ENCODE measurements around the gene SPOCK2.

Gene SPOCK2

DNA sequence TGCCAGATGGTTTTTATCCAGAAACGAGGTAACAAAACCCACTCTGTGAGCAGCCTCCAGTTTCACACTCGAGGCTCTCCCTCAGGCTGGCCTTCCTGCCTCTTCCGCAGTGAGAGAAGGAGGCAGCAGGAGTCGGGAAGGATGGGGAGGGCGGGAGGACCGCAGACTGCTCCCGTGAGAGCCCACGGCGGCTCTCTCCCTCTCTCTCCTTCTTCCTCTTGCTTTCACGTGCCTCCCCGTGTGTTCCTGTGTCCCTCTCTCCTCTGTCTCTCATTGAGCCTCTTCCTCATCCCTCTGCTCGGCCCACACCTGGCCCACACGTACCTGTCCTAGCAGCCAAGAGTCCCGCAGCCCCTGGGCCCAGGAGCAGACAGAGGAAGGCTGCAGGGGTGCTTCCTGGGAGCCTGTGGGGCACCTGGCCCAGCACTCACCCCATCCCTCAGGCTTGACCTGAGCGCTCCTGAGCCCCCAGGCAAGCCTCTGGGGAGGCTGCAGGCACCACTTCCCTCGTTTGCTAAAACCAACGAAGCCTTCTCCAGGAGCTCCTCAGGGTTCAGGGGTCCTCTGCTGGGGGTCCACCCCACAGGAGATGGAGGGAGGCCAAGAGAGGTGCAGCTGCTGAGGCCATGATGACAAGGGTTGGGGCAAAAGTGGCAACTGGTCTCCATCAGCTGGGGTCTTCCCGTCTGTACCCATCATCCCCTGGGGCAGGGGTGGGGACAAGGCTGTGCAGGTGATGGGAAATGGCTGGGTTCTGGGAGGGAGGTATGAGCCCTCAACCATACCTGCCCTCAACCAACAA is 13.6 kb downstream of the SPOCK2 start:
- DNase-seq (ENCODE audit: low read depth in 2 of 2, low spot score in 1 of 2), result no peak

DNA sequence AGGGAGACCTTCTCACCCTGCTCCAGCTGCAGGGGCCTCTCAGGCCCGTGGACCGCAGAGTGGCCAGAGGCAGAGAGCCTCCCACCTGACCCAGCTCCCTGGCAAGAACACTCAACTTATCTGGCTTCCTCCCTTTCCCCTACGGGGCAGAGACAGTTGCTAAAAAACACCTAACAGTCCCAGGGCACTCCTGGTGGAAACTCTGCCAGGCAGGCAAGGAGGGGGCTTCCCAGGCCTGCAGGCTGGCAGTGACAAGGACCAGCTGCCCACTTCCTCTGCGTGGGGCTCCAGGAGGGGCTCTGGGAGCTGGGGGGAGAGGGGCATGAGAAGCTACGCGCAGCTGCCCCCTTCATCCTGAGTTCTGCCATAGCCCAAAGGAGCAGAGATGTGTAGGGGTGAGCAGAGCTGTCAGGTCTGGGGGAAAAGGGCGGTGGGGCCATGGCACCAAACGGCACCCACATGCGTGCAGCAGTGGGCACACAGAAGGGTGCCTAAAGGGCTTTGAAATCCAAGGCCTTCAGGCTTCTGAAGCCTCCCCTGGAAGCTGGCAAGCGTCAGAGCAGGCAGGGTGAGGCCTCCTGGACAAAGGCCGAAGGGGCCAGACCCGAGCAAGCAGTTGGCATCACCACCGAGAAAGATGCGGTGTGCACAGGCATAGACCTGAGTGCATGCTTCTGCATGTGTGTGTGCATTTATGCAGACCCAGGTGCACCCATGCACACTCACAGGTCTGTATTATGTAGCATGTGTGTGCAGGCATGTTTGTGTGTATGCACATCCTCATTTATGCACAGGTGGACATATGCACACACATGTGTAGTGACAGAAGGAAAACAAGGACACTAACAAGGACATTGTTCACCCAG is 14.4 kb downstream of the SPOCK2 start:
- no peak for DNase-seq (ENCODE audit: low read depth in 2 of 2, low spot score in 1 of 2)

DNA sequence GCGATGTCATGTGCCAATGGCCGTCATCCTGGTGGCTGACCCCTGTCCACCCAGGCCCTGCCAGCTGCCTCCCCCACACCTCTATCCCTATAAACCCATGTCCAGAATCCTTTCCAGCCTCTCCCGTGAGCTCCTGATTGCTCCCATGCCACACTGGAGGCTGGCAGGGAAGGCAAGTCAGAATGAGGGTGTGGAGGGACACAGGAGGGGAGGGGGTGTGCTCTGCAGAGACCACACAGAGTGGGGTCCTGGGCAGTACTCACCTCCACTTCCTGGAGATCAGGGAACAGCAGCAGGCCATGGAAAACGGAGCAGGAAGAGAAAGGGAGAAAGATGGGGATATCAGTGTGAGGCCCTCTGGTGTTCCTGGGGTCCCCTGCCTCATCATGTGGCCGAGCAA is 15.7 kb downstream of the SPOCK2 start:
- no peak for DNase-seq (ENCODE audit: low read depth in 2 of 2, low spot score in 1 of 2)

DNA sequence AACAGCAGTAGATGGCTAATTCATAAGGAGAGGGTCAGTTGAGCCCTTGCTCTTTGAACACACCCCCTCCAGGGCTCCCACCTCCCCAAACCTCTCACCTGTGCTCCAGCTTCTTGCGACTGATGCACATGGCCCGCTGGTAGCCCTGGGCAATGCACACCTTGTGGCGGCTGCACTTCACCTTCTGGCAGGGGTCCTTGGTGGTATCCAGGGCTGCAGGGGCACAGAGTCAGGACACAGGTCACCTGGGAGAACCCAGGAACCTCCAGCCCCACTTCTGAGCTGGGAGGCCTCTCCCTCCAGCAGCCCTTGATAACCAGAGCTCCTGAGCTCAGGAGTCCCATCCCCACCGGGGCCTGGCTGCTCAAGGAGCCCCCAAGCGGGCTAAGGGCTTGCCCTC is 16.3 kb downstream of the SPOCK2 start:
- no peak for DNase-seq (ENCODE audit: low read depth in 2 of 2, low spot score in 1 of 2)

DNA sequence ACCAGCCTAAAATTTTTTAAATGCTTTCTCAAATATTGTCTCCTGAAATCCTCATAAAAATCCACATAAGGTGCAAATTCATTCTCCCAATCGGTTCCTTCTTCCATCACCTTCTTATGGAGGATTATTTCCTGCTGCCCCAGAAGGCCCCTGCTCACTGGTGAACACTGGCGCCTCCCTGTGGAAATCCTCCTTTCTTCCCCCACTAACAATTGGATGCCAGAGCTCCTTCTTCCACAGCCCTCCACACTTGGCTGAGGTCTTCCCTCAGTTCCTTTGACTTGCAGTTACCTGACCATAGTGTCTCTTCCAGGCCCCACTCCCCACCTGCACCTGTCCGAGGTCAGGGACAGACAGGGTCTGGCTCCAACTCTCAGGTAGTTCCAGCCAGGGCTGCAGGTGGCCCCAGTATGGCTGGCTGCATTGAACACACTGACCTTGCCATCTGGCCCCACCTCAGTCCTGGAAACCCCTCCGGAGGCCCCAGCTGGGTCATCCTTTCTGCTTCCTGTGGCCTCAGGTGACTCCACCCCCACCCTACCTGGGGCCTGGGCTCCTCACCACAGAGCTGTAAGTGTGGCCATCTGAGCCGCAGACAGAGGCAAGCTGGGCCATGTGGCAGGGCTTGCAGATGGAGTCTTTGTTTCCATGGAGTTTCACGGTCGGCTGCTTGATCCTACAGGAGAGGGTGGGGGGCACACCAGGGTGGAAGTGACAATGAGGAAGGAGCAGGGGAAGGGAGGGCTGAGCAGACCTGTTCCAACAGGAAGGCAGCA is 18.4 kb downstream of the SPOCK2 start:
- DNase-seq (ENCODE audit: low read depth in 2 of 2, low spot score in 1 of 2), result no peak

DNA sequence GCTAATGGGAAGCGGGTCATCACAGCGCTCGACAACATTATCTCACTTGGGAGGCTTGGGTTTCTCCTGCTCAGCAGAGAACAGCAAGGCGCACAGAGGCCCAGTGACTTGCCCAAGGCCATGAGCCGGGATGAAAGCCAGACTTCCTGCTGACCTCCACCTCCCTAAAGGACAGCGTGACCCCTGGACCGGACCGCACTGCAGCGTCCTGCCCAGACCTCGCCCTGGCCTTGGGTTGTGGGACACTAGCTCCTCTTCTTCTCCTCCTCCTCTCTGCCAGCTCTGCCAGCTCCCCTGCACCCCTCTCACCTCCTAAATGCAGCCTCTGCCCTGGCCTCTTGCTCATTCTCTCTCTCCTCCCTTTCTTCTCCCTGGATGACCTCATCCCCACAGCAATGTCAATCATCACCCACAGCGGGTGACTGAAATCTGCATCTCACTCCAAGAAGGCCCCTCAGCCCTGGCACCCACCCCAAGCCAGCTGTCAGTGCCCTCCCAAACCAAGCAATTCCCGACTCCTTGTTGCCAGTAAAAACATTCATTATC is 19.4 kb downstream of the SPOCK2 start:
- DNase-seq (ENCODE audit: low read depth in 2 of 2, low spot score in 1 of 2), result no peak

DNA sequence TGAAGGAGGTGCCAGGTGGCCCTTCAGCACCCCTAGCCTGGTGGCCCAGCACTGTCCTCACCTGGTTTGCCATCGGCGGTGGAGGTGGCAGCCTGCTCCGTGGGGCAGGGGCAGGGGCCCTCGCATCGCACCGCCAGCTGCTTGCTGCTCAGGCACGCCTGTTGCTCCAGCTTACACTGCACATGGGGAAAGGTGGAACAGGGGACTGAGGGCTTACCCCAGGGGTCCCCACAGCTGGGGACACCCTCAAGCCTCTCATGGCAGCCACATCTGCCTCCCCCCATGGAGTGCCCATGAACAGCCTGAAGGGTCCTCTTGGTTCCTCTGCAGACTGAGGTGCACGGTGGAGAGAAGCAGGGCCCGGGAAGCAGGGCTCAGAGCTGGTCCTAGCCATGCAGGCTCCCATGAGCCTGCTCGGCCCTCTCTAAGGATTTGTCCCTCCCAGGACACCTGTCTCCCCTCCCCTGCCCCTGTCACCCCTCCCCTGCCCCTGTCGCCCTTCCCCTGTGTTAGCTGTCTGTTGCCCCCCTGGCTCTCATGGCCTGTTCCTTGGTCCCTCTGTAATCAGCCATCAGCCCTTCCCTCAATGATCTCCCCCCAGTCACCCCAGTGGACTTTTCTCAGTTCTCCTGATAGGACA is 20.1 kb downstream of the SPOCK2 start:
- no peak for DNase-seq (ENCODE audit: low read depth in 2 of 2, low spot score in 1 of 2)

DNA sequence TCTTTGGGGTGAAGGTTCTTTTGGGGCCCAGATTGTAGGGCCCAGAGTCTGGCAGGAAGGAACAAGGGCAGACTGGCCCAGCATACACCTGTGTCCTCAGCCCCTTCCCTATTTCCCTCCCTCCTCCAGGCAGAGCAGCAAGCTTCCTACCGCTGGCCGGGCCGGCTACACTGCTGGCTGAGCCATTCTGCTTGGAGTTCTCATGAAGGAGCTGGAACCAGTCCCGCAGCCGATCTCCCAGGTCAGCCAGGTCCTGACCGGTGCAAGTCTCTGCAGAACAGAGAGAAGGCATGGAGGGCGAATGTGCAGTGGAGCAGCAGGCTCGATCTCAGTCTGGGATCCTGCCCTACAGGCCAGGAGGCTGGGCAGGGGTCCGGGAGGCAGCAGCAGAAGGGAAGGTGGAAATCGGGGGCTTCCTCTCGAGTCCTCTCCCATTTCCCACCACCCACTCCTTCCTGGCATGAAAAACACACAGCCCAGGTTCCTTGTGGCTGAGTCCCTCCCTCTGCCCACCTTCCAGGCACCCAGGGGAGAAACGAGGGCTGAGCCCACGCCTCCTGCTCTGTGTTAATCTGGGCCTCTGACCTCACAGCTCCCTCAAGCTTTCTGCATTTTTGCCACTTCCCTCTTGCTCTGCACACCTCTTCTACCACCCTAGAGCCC is 20.8 kb downstream of the SPOCK2 start:
- no peak for DNase-seq (ENCODE audit: low read depth in 2 of 2, low spot score in 1 of 2)

DNA sequence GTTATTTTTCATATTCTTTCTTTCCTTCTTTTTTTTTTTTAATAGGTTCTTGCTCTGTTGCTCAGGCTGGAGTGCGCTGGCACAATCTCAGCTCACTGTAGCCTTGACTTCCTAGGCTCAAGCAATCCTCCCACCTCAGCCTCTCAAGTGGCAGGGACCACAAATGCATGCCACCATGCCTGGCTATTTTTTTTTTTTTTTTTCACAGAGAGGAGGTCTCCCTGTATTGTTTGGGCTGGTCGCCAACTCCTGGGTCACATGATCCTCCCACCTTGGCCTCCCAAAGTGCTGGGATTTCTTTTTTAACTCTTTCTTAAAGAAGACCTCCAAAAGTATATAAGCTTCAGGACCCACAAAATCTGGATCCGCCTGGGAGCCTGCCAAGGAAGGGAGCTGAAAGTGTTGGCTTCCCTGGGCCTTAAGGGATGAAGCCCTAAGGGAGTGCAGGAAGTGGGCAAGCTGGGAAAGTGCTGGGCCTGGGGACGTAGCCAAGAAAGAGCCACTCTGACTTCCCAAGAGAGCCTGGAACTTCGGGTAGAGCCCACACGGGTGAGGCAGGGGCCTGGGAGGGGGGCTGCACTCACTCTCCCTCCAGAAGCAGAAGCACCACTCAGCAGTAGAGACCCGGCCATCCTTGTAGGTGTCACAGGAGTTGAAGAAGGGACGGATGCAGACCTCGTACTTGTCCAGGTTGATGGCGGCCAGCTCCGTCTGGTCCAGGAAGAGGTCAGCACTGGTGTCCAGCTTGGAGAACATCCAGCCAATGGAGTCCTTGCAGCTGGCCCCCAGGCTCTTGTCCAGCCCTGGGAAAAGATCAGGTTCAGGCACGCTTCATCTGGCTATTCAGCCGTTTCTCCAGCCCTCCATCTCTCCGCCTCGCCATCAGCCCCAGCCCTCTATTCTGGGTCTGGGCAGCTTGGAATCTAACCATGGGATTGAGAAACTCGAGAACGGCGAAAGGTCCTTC is 21.8 kb downstream of the SPOCK2 start:
- DNase-seq (ENCODE audit: low read depth in 2 of 2, low spot score in 1 of 2), result no peak

DNA sequence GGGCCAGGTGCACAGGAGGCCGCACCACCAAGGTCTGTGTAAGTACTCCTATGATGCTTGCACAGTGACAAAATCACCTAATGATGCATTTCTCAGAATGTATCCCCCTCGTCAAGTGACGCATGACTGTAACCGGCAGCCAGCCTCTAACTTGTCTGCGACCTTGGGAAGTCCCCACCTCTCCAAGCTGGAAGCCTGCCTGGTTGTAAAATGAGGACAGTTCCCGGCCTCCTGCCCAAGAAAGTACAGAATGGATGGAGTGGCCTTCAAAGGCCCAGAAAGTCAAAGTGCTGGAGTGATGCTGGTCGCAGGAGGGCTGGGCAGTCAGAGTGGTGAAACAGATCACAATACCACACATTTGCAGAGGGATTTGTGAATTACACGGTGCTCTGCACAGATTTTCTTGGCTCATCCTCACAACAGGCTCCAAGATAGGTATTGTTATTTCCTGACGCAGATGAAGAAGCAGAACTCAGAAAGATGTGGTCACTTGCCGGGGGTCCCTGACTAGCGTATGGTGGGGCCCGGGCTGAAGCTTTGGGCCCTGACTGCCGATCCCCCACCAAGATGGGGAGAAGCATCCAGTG is 22.8 kb downstream of the SPOCK2 start:
- DNase-seq (ENCODE audit: low read depth in 2 of 2, low spot score in 1 of 2), result no peak

DNA sequence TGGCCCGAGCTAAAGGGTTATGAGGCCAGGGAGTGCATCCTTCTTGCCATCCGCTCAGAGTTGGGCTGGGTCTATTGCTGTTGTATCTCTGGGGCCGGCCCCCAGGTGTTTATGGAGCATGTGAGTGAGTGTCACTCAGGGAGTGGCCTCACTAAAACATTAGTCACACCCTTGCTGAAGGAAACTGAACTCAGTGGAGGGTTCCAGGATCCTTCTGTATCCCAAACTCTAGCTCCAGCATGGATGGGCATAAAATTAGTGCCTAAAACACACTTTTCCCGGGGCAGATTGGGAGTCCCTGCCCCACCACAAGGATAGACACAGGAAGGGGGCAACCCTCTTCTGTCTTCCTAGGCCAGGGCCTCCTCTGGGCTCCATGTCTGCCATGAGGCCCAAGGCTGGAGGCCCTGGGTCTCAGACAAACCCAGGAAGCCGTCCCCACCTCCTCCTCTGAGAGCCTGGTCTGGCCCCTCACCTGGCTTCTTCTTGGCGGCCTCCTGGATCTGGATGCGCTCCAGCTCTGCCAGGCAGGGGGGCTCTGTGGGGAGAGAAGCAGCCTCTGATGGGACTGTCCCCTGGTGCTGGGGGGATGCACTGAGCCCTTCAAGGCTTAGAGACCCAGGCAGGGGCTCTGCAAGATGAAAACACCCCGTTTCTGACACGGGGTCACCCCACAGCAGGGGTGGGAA is 24.5 kb downstream of the SPOCK2 start:
- no peak for DNase-seq (ENCODE audit: low read depth in 2 of 2, low spot score in 1 of 2)

DNA sequence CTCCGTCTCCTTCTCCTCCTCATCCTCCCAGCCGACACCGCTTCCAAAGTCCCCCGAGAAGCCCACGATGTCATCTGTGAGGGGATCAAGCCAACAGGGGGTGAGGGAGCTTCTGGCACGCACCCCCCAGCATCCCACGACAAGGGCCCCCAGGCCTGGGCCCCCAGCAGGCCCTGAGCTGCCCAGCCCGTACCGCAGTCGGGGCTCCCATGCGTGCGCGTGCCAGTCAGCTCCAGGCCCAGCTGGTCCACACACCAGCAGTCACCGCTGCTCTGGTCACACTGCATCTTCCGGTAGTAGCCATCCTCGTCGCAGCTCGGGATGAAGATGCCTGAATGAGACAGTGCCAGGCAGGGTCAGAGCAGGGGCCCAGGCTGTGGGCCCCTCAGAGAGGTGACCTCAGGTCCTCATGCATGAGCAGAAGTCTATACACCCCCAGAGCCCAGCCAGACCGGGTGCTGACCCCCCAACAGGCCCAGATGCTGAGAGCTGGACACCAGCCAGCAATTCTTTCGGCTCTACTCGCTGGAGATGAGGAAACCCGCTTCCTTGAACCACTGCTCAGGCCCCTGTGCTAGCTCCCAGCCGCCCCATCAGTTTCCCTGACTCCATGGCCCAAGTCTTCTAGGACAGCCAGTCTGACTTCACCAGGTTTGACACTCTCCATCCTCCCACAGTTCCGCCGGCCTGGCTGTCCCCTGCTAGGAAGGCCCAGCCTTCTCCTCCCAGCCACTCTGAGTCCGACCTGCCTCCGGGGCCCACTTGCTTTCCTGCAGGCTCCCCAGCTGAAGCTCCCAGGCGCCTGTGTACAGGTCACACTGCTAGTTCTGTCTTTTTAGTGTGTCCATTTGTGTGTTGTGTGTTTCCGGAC is 25.3 kb downstream of the SPOCK2 start:
- DNase-seq (ENCODE audit: low read depth in 2 of 2, low spot score in 1 of 2), result no peak

DNA sequence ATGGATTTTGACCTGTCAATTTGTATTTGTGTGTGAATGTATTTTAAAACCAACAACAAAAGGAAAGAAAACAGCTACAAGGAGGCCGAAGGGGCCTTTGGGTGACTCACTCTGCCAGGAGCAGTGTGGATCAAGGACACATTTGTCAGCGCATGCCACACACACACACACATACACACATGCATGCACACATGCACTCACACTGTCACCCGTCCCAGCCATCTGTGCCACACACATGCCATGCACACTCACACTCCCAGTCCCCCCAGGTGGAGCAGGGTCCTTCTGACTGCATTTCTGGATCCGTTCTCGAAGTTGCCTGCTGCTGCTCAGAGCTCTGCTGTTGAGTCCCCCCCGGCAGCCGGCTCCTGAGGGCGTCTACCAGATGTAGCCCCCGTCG is 26.0 kb downstream of the SPOCK2 start:
- no peak for DNase-seq (ENCODE audit: low read depth in 2 of 2, low spot score in 1 of 2)

DNA sequence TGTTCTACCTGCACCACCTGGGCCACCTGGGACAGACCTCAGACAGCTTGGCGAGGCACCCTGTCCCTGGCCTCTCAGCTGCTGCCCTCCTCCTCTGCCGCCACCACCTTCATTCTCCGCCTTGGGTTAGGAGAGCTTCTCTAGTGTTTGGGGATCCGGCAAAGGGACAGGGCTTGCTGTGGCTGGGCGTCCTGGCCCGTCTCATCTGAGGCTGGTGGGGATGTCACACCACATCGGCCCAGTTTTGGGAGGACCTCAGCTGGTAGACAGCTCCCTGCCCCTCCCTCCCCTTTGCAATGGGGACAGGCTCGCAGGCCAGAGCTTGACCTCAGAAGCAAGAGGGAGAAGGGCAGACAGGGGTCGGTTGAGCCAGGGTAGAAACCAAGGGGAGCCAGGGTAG is 26.4 kb downstream of the SPOCK2 start:
- no peak for DNase-seq (ENCODE audit: low read depth in 2 of 2, low spot score in 1 of 2)

DNA sequence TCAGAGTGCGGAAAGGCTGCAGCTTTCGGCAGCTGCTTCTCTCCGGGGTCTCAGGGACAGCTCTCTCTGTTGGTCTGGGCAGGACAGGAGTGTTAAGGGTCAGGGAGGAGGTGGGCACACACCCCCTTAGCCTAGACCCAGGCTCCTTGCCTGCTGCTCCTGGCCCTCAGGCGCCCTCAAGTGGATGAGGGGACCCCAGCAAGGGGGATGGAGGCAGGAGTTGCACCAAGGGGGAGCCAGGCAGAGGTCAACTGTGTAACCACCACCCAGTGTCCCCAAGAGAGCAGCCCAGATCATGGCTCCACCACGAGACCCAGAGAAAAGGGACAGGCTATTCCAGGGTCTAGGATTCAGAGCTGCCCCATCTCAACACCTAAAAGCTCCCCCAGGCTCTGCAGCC is 26.9 kb downstream of the SPOCK2 start:
- DNase-seq (ENCODE audit: low read depth in 2 of 2, low spot score in 1 of 2), result no peak

DNA sequence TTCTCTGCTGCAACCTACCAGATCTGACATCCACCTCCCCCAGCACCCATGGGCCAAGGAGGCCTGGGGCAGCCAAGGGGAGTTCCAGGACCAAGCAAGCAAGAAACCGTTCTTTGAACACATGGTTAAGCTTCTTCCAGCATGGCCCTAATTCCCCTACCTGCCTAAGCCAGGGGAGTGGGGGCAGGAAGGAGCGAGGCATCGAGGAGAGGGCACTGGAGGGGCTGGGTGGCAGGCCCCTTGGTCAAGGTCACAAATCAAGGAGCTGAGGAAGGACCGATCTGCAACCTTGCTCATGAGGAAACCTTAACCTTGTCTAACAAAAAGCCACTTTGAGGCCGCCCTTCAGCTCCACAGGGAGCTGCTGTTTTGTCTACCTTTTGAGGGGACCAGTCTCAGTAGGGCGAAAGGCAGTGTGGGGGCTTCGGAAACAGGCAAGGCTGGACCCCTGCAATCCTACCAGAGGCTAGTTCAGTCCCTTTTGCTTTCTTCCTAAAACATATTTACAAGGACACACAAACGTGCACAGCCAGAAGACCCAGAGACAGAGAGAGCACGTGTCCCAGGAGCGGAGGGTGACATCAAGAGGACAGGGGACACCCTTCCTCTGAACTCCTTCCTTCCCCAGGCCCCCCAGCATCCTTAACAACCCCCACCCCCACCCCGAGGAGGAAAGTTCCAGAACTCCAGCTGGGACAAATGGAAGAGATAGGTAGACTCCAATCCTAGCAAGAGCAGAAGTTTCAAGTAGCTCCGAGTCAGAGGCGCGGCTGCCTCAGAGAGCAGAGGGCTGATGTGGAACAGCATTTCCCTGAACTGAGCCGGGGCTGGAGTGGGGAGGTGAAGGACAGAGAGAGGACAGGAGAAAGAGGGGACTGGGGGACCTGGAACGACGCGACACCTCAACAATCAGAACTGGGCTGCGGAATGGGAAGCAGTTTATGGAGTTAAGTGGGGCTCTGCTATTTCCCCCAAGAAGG is 28.2 kb downstream of the SPOCK2 start:
- no peak for DNase-seq (ENCODE audit: low read depth in 2 of 2, low spot score in 1 of 2)
